Cerebellar cortex (tissue), 1 donor: ENCODE results near the gene CEP295NL.
"Not testable (repeated sequence)": the region's sequence is repeated elsewhere in the genome, so short reads cannot be mapped to it uniquely, and the experiment has no call there.

Experiments
- DNase-seq: peaks from one replicate; pipeline ENCODE4 v3.0.0-alpha.2; 2015; ENCODE audit warnings: low spot score

CEP295NL gene

GRCh38 chr17:78888941-78889518, 14.0 kb downstream of the CEP295NL start:
- no peak for DNase-seq

GRCh38 chr17:78886954-78887353, 16.0 kb downstream of the CEP295NL start:
- DNase-seq, result no peak

- no peak for DNase-seq
These were observed 17.0 kb downstream of the CEP295NL start for GRCh38 chr17:78885956-78886355.

- DNase-seq, result no peak
These were observed 17.9 kb downstream of the CEP295NL start for GRCh38 chr17:78884876-78885667.

- DNase-seq, result peak; percentile 56
These were observed 18.7 kb downstream of the CEP295NL start for GRCh38 chr17:78884148-78884825.

GRCh38 chr17:78883533-78884131, 19.4 kb downstream of the CEP295NL start:
- DNase-seq, result peak; percentile 85

GRCh38 chr17:78883089-78883532, 19.9 kb downstream of the CEP295NL start:
- peak; percentile 56 for DNase-seq

- no peak for DNase-seq
These were observed 20.4 kb downstream of the CEP295NL start for GRCh38 chr17:78882540-78883088.

GRCh38 chr17:78879635-78880186, 23.3 kb downstream of the CEP295NL start:
- no peak for DNase-seq

GRCh38 chr17:78878871-78879527, 24.0 kb downstream of the CEP295NL start:
- no peak for DNase-seq

- DNase-seq, result no peak
These were observed 24.7 kb downstream of the CEP295NL start for GRCh38 chr17:78878261-78878660.

GRCh38 chr17:78876954-78877517, 26.0 kb downstream of the CEP295NL start:
- peak; percentile 62 for DNase-seq

- DNase-seq, result no peak
These were observed 26.9 kb downstream of the CEP295NL start for GRCh38 chr17:78876094-78876597.

- no peak for DNase-seq
These were observed 27.5 kb downstream of the CEP295NL start for GRCh38 chr17:78875363-78876093.

- no peak for DNase-seq
These were observed 29.3 kb downstream of the CEP295NL start for GRCh38 chr17:78873519-78874340.

- DNase-seq, result no peak
These were observed 30.5 kb downstream of the CEP295NL start for GRCh38 chr17:78872486-78872885.

GRCh38 chr17:78870621-78871020, 32.4 kb downstream of the CEP295NL start:
- no peak for DNase-seq

- no peak for DNase-seq
These were observed 34.6 kb downstream of the CEP295NL start for GRCh38 chr17:78868391-78868790.

GRCh38 chr17:78867046-78867445, 36.0 kb downstream of the CEP295NL start:
- not testable (repeated sequence) for DNase-seq
